ENCODE data around the gene BACH2.

Gene BACH2

GRCh38 chr6:90190752-90191395 lies 105.8 kb downstream of the BACH2 start:
- Histone ChIP-seq H2AK5ac (ENCODE audit: low read depth, low read length) (no peak overlapping the region), H2BK15ac (ENCODE audit: low read length) (no peak overlapping the region), H2AFZ (ENCODE audit: low read length) (no peak overlapping the region), H3K4ac (ENCODE audit: low read length) (no peak overlapping the region), H3K9ac (ENCODE audit: low read depth, low read length, poor library complexity) (no peak overlapping the region), H3K79me1 (ENCODE audit: low read depth, low read length) (no peaks in the 10 kb centered on the region), H3K23ac (ENCODE audit: low read depth, low read length, poor library complexity) (no peak overlapping the region), H3K36me3 (replicated peaks in 1 of 2; ENCODE audit: control insufficient read depth in 2 of 2, insufficient read depth in 2 of 2, low read length in 2 of 2) (no peaks in the 10 kb centered on the region), H3K4me1 (ENCODE audit: control insufficient read depth in 2 of 2, insufficient read depth in 1 of 2, low read depth in 1 of 2, low read length in 2 of 2) (peaks cover 6 to 18% of the 10 kb centered on the region in 2 donors), H3K27ac (replicated peaks; ENCODE audit: low read length) (no peak overlapping the region), H3K9me3 (replicated peaks in 1 of 2; ENCODE audit: control insufficient read depth in 2 of 2, insufficient read depth in 1 of 2, low read depth in 1 of 2, low read length in 2 of 2) (no peaks in the 10 kb centered on the region), H2BK12ac (ENCODE audit: low read length) (no peak overlapping the region), H4K8ac (ENCODE audit: low read depth, low read length) (no peak overlapping the region), H3K18ac (ENCODE audit: low read length) (no peak overlapping the region), H2BK5ac (ENCODE audit: low read length) (no peak overlapping the region), H3K14ac (ENCODE audit: low read length) (no peak overlapping the region), H3K4me3 (ENCODE audit: low read length in 2 of 2) (no peak overlapping the region), H3K27me3 (ENCODE audit: control insufficient read depth in 3 of 3, insufficient read depth in 3 of 3, low read depth in 1 of 3, low read length in 3 of 3) (no peaks in the 10 kb centered on the region), H3K4me2 (ENCODE audit: insufficient read depth, low read length, poor library complexity, severe bottlenecking) (no peak overlapping the region), H2BK120ac (ENCODE audit: low read depth, low read length) (no peak overlapping the region), H4K91ac (ENCODE audit: low read depth, low read length, poor library complexity) (no peak overlapping the region)
- no CpG with 5 or more reads among the region's 5 CpGs for WGBS, 2 donors (ENCODE audit: extremely low coverage in 2 of 2, insufficient read length in 2 of 2, insufficient replicate concordance in 1 of 2)
- DNase-seq (ENCODE audit: low spot score), result no peak

GRCh38 chr6:90190131-90190530 lies 106.5 kb downstream of the BACH2 start:
- H2BK12ac ChIP-seq (ENCODE audit: low read length), result no peak overlapping the region
- no peak overlapping the region for H3K27ac ChIP-seq (replicated peaks; ENCODE audit: low read length)
- no peak overlapping the region for H4K91ac ChIP-seq (ENCODE audit: low read depth, low read length, poor library complexity)
- no peak overlapping the region for H2BK15ac ChIP-seq (ENCODE audit: low read length)
- H3K79me1 ChIP-seq (ENCODE audit: low read depth, low read length), result no peaks in the 10 kb centered on the region
- no peaks in the 10 kb centered on the region for H3K9me3 ChIP-seq (replicated peaks in 1 of 2; ENCODE audit: control insufficient read depth in 2 of 2, insufficient read depth in 1 of 2, low read depth in 1 of 2, low read length in 2 of 2)
- peaks cover 3 to 11% of the 10 kb centered on the region in 2 donors for H3K4me1 ChIP-seq (ENCODE audit: control insufficient read depth in 2 of 2, insufficient read depth in 1 of 2, low read depth in 1 of 2, low read length in 2 of 2)
- no CpG with 5 or more reads among the region's 4 CpGs for WGBS, 2 donors (ENCODE audit: extremely low coverage in 2 of 2, insufficient read length in 2 of 2, insufficient replicate concordance in 1 of 2)
- H2AK5ac ChIP-seq (ENCODE audit: low read depth, low read length), result no peak overlapping the region
- H3K36me3 ChIP-seq (replicated peaks in 1 of 2; ENCODE audit: control insufficient read depth in 2 of 2, insufficient read depth in 2 of 2, low read length in 2 of 2), result no peaks in the 10 kb centered on the region
- H4K8ac ChIP-seq (ENCODE audit: low read depth, low read length), result no peak overlapping the region
- DNase-seq (ENCODE audit: low spot score), result no peak
- H3K18ac ChIP-seq (ENCODE audit: low read length), result no peak overlapping the region
- no peaks in the 10 kb centered on the region for H3K27me3 ChIP-seq (ENCODE audit: control insufficient read depth in 3 of 3, insufficient read depth in 3 of 3, low read depth in 1 of 3, low read length in 3 of 3)
- H3K4me2 ChIP-seq (ENCODE audit: insufficient read depth, low read length, poor library complexity, severe bottlenecking), result no peak overlapping the region
- no peak overlapping the region for H2BK120ac ChIP-seq (ENCODE audit: low read depth, low read length)
- no peak overlapping the region for H3K4ac ChIP-seq (ENCODE audit: low read length)
- no peak overlapping the region for H2BK5ac ChIP-seq (ENCODE audit: low read length)
- H3K23ac ChIP-seq (ENCODE audit: low read depth, low read length, poor library complexity), result no peak overlapping the region
- no peak overlapping the region for H3K14ac ChIP-seq (ENCODE audit: low read length)
- no peak overlapping the region for H3K9ac ChIP-seq (ENCODE audit: low read depth, low read length, poor library complexity)
- no peak overlapping the region for H2AFZ ChIP-seq (ENCODE audit: low read length)
- H3K4me3 ChIP-seq (ENCODE audit: low read length in 2 of 2), result no peak overlapping the region

- H2BK120ac ChIP-seq (ENCODE audit: low read depth, low read length), result no peak overlapping the region
- H3K18ac ChIP-seq (ENCODE audit: low read length), result no peak overlapping the region
- no peak overlapping the region for H4K91ac ChIP-seq (ENCODE audit: low read depth, low read length, poor library complexity)
- H3K9ac ChIP-seq (ENCODE audit: low read depth, low read length, poor library complexity), result no peak overlapping the region
- H2BK15ac ChIP-seq (ENCODE audit: low read length), result no peak overlapping the region
- no peak overlapping the region for H3K23ac ChIP-seq (ENCODE audit: low read depth, low read length, poor library complexity)
- no peak for DNase-seq (ENCODE audit: low spot score)
- no CpG with 5 or more reads among the region's 8 CpGs for WGBS, 2 donors (ENCODE audit: extremely low coverage in 2 of 2, insufficient read length in 2 of 2, insufficient replicate concordance in 1 of 2)
- H3K14ac ChIP-seq (ENCODE audit: low read length), result no peak overlapping the region
- H3K79me1 ChIP-seq (ENCODE audit: low read depth, low read length), result no peaks in the 10 kb centered on the region
- H3K4me2 ChIP-seq (ENCODE audit: insufficient read depth, low read length, poor library complexity, severe bottlenecking), result no peak overlapping the region
- H2AK5ac ChIP-seq (ENCODE audit: low read depth, low read length), result no peak overlapping the region
- no peak overlapping the region for H2BK5ac ChIP-seq (ENCODE audit: low read length)
- H3K27ac ChIP-seq (replicated peaks; ENCODE audit: low read length), result no peak overlapping the region
- no peak overlapping the region for H3K4ac ChIP-seq (ENCODE audit: low read length)
- H2BK12ac ChIP-seq (ENCODE audit: low read length), result no peak overlapping the region
- no peak overlapping the region for H4K8ac ChIP-seq (ENCODE audit: low read depth, low read length)
- no peaks in the 10 kb centered on the region for H3K9me3 ChIP-seq (replicated peaks in 1 of 2; ENCODE audit: control insufficient read depth in 2 of 2, insufficient read depth in 1 of 2, low read depth in 1 of 2, low read length in 2 of 2)
- no peak overlapping the region for H2AFZ ChIP-seq (ENCODE audit: low read length)
- H3K4me1 ChIP-seq (ENCODE audit: control insufficient read depth in 2 of 2, insufficient read depth in 1 of 2, low read depth in 1 of 2, low read length in 2 of 2), result peaks cover 0 to 3% of the 10 kb centered on the region in 2 donors
- H3K4me3 ChIP-seq (ENCODE audit: low read length in 2 of 2), result no peak overlapping the region
- no peaks in the 10 kb centered on the region for H3K27me3 ChIP-seq (ENCODE audit: control insufficient read depth in 3 of 3, insufficient read depth in 3 of 3, low read depth in 1 of 3, low read length in 3 of 3)
- H3K36me3 ChIP-seq (replicated peaks in 1 of 2; ENCODE audit: control insufficient read depth in 2 of 2, insufficient read depth in 2 of 2, low read length in 2 of 2), result no peaks in the 10 kb centered on the region
Observed at GRCh38 chr6:90187437-90188121, 109.1 kb downstream of the BACH2 start.

GRCh38 chr6:90186637-90187371 lies 109.8 kb downstream of the BACH2 start:
- Histone ChIP-seq H3K18ac (ENCODE audit: low read length) (no peak overlapping the region), H3K23ac (ENCODE audit: low read depth, low read length, poor library complexity) (no peak overlapping the region), H2BK120ac (ENCODE audit: low read depth, low read length) (no peak overlapping the region), H2BK5ac (ENCODE audit: low read length) (no peak overlapping the region), H4K8ac (ENCODE audit: low read depth, low read length) (no peak overlapping the region), H3K36me3 (replicated peaks in 1 of 2; ENCODE audit: control insufficient read depth in 2 of 2, insufficient read depth in 2 of 2, low read length in 2 of 2) (no peaks in the 10 kb centered on the region), H3K4ac (ENCODE audit: low read length) (no peak overlapping the region), H3K79me1 (ENCODE audit: low read depth, low read length) (no peaks in the 10 kb centered on the region), H2AK5ac (ENCODE audit: low read depth, low read length) (no peak overlapping the region), H3K4me2 (ENCODE audit: insufficient read depth, low read length, poor library complexity, severe bottlenecking) (no peak overlapping the region), H3K4me3 (ENCODE audit: low read length in 2 of 2) (no peak overlapping the region), H2AFZ (ENCODE audit: low read length) (no peak overlapping the region), H3K14ac (ENCODE audit: low read length) (no peak overlapping the region), H4K91ac (ENCODE audit: low read depth, low read length, poor library complexity) (no peak overlapping the region), H3K9ac (ENCODE audit: low read depth, low read length, poor library complexity) (no peak overlapping the region), H2BK12ac (ENCODE audit: low read length) (no peak overlapping the region), H3K27ac (replicated peaks; ENCODE audit: low read length) (no peak overlapping the region), H3K4me1 (ENCODE audit: control insufficient read depth in 2 of 2, insufficient read depth in 1 of 2, low read depth in 1 of 2, low read length in 2 of 2) (peaks cover 0 to 3% of the 10 kb centered on the region in 2 donors), H3K9me3 (replicated peaks in 1 of 2; ENCODE audit: control insufficient read depth in 2 of 2, insufficient read depth in 1 of 2, low read depth in 1 of 2, low read length in 2 of 2) (no peaks in the 10 kb centered on the region), H2BK15ac (ENCODE audit: low read length) (no peak overlapping the region), H3K27me3 (ENCODE audit: control insufficient read depth in 3 of 3, insufficient read depth in 3 of 3, low read depth in 1 of 3, low read length in 3 of 3) (no peaks in the 10 kb centered on the region)
- WGBS, 2 donors (ENCODE audit: extremely low coverage in 2 of 2, insufficient read length in 2 of 2, insufficient replicate concordance in 1 of 2), result no CpG with 5 or more reads among the region's 8 CpGs
- DNase-seq (ENCODE audit: low spot score), result no peak
